GM12878 (cell line): ENCODE results near the gene MAVS. TPM values are rescaled to one million over a fixed set of nuclear protein-coding genes. Genes with fewer than 3 reads are reported as not detected.

Experiments used
- BACH1 ChIP-seq: fragments of 450-650 bp; IDR thresholded peaks from 2 replicates; pipeline ENCODE4 v1.6.1; 2017; ENCODE audit warnings: mild to moderate bottlenecking, borderline replicate concordance
- CREM ChIP-seq: IDR thresholded peaks from 2 replicates; pipeline ENCODE4 v1.6.1; 2014; ENCODE audit warnings: antibody characterized with exemption, low read depth
- FOXM1 ChIP-seq: IDR thresholded peaks from 2 replicates; pipeline ENCODE4 v1.6.1; 2012; ENCODE audit warnings: low read depth, mild to moderate bottlenecking, inconsistent platforms, low read length, moderate library complexity
- KAT2A ChIP-seq: conservative IDR thresholded peaks from 2 replicates; pipeline ENCODE4 v1.6.1; 2011; ENCODE audit warnings: low read depth, low read length; ENCODE audit not compliant: control insufficient read depth
- KLF5 ChIP-seq: fragments of 450-650 bp; IDR thresholded peaks from 2 replicates; pipeline ENCODE4 v1.6.1; 2014; ENCODE audit warnings: mild to moderate bottlenecking; ENCODE audit not compliant: partially characterized antibody
- NBN ChIP-seq: fragments of 450-650 bp; IDR thresholded peaks from 2 replicates; pipeline ENCODE4 v1.6.1; 2016
- POU2F2 ChIP-seq: IDR thresholded peaks from 3 replicates; pipeline ENCODE4 v1.6.1; 2011; ENCODE audit warnings: low read depth, mild to moderate bottlenecking, low read length, borderline replicate concordance
- REST ChIP-seq: IDR thresholded peaks from 2 replicates; pipeline ENCODE4 v1.6.1; 2012; ENCODE audit warnings: mild to moderate bottlenecking, low read depth, low read length
- SRF ChIP-seq, 2 experiments: IDR thresholded peaks; 2 replicates each; pipeline ENCODE4 v1.6.1; 2011; ENCODE audit warnings: low read depth in 2 of 2, low read length in 2 of 2, mild to moderate bottlenecking in 1 of 2, moderate library complexity in 1 of 2
- USF1 ChIP-seq: IDR thresholded peaks from 2 replicates; pipeline ENCODE4 v1.6.1; 2011; ENCODE audit warnings: borderline replicate concordance, low read depth, mild to moderate bottlenecking, moderate library complexity, mixed read lengths, low read length; ENCODE audit not compliant: insufficient read depth; ENCODE audit errors: extremely low read length
- polyA plus RNA-seq, 11 experiments: library from polyadenylated mRNA; depleted of rRNA in 4 of 11; unstranded in 6 of 11; stranded (reverse) in 5 of 11; fragments of >200 nt; fragmentation: Nextera tagmentation in 4 of 11; fragmentation: Illumina TruSeq in 1 of 11; extraction: Ambion mirVana in 4 of 11; extraction: Trizol in 1 of 11; gene quantifications; 1 replicate in 1 of 11; 2 replicates in 10 of 11; pipeline versions ENCODE4 v1.2.1 to v1.2.3, GENCODE V29; 2011 to 2016; ENCODE audit warnings: inconsistent platforms in 2 of 11, missing spikeins in 2 of 11, low read depth in 1 of 11
- total RNA-seq, 4 experiments: library from RNA; depleted of rRNA in 3 of 4; stranded (reverse); fragments of >200 nt in 3 of 4; fragmentation: Illumina TruSeq in 1 of 4; extraction: Trizol in 1 of 4; gene quantifications; 2 replicates each; pipeline versions ENCODE4 v1.2.1 to v1.2.3, GENCODE V29; 2013 to 2021
- TF ChIP-seq, protein P1 (sequence below): fragments of 450-650 bp; formaldehyde crosslinking; IDR thresholded peaks from 2 replicates; pipeline ENCODE4 v1.4.0; 2020; ENCODE audit warnings: mild to moderate bottlenecking, moderate library complexity
- TF ChIP-seq, protein P2 (sequence below): IDR thresholded peaks from 2 replicates; pipeline ENCODE4 v1.6.1; 2012; ENCODE audit warnings: low read depth, low read length, improper control_type of control experiment
- TF ChIP-seq, protein P3 (sequence below): fragments of 450-650 bp; IDR thresholded peaks from 2 replicates; pipeline ENCODE4 v1.6.1; 2017; ENCODE audit warnings: mild to moderate bottlenecking, moderate library complexity

The MAVS gene
- total and polyA plus RNA-seq, 10 of the 15 experiments (the other 5 are each of a cell fraction or from before 2014, with no cell fraction given): 1.6 to 25.2 (median 12.6) TPM

DNA sequence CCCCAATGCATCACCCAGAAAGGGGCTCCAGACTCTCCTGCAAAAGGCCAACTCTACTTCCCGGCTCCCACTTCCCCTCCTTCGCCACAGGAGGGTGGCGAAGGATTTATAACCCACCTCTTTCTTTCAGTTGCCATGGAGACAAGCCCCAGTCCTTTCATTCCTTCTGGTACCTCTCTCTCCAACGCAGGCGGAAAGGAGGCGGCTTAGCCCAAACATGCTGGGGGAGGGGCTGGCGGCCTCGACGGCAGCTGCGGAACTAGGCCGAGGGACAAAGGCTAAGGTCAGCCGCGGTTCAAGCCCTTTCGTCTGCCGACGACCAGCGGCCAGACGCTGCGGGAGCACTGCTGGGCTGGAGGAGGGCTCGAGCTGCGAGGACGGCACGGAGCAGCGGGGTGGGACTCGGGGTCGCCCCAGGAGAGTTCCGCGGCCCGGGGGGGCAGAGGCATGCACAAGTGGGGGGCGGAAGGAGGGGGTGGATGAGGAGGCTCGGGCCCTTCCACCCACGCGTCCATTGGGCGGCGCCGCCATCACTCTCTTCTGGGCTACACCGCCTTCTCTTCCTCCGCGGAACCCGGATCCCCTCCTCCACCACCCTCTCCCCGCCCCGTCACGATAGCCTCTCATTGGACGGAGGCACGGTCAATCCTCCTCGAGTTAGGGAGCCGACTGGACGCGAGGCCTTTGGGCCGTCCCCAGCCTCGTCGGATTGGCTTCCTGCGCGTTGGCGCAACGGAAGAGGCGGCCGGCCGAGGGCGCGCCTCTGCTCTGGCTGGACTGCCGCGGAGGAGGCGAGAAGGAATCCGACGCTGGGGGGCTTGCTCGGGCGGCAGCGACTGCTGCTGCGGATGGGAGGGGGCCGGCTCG lies 42.2 kb downstream of the MAVS start, which contains the start of gene PANK2 (continued):
- TF ChIP-seq REST: no peak
- TF ChIP-seq BACH1: peak; percentile 27; the same call in 1 of the 2 replicates
- peak; percentile 7; the same call in 2 of the 3 replicates for TF ChIP-seq POU2F2
- no peak; a peak in 1 of 4 replicates for TF ChIP-seq SRF (IDR thresholded peaks at IDR 0.05; ENCODE audit: low read depth in 2 of 2, low read length in 2 of 2)
- peak; percentile 86 for TF ChIP-seq KLF5
- TF ChIP-seq CREM: peak; percentile 87
- no peak for TF ChIP-seq KAT2A
- TF ChIP-seq USF1: no peak
- peak; percentile 90 for TF ChIP-seq NBN
- TF ChIP-seq, protein P1, sequence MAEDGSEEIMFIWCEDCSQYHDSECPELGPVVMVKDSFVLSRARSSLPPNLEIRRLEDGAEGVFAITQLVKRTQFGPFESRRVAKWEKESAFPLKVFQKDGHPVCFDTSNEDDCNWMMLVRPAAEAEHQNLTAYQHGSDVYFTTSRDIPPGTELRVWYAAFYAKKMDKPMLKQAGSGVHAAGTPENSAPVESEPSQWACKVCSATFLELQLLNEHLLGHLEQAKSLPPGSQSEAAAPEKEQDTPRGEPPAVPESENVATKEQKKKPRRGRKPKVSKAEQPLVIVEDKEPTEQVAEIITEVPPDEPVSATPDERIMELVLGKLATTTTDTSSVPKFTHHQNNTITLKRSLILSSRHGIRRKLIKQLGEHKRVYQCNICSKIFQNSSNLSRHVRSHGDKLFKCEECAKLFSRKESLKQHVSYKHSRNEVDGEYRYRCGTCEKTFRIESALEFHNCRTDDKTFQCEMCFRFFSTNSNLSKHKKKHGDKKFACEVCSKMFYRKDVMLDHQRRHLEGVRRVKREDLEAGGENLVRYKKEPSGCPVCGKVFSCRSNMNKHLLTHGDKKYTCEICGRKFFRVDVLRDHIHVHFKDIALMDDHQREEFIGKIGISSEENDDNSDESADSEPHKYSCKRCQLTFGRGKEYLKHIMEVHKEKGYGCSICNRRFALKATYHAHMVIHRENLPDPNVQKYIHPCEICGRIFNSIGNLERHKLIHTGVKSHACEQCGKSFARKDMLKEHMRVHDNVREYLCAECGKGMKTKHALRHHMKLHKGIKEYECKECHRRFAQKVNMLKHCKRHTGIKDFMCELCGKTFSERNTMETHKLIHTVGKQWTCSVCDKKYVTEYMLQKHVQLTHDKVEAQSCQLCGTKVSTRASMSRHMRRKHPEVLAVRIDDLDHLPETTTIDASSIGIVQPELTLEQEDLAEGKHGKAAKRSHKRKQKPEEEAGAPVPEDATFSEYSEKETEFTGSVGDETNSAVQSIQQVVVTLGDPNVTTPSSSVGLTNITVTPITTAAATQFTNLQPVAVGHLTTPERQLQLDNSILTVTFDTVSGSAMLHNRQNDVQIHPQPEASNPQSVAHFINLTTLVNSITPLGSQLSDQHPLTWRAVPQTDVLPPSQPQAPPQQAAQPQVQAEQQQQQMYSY: no peak
- TF ChIP-seq FOXM1: no peak; the same call in 1 of the 2 replicates
- TF ChIP-seq, protein P2, sequence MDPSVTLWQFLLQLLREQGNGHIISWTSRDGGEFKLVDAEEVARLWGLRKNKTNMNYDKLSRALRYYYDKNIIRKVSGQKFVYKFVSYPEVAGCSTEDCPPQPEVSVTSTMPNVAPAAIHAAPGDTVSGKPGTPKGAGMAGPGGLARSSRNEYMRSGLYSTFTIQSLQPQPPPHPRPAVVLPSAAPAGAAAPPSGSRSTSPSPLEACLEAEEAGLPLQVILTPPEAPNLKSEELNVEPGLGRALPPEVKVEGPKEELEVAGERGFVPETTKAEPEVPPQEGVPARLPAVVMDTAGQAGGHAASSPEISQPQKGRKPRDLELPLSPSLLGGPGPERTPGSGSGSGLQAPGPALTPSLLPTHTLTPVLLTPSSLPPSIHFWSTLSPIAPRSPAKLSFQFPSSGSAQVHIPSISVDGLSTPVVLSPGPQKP: peak; percentile 61; the same call in 1 of the 2 replicates
- TF ChIP-seq, protein P3, sequence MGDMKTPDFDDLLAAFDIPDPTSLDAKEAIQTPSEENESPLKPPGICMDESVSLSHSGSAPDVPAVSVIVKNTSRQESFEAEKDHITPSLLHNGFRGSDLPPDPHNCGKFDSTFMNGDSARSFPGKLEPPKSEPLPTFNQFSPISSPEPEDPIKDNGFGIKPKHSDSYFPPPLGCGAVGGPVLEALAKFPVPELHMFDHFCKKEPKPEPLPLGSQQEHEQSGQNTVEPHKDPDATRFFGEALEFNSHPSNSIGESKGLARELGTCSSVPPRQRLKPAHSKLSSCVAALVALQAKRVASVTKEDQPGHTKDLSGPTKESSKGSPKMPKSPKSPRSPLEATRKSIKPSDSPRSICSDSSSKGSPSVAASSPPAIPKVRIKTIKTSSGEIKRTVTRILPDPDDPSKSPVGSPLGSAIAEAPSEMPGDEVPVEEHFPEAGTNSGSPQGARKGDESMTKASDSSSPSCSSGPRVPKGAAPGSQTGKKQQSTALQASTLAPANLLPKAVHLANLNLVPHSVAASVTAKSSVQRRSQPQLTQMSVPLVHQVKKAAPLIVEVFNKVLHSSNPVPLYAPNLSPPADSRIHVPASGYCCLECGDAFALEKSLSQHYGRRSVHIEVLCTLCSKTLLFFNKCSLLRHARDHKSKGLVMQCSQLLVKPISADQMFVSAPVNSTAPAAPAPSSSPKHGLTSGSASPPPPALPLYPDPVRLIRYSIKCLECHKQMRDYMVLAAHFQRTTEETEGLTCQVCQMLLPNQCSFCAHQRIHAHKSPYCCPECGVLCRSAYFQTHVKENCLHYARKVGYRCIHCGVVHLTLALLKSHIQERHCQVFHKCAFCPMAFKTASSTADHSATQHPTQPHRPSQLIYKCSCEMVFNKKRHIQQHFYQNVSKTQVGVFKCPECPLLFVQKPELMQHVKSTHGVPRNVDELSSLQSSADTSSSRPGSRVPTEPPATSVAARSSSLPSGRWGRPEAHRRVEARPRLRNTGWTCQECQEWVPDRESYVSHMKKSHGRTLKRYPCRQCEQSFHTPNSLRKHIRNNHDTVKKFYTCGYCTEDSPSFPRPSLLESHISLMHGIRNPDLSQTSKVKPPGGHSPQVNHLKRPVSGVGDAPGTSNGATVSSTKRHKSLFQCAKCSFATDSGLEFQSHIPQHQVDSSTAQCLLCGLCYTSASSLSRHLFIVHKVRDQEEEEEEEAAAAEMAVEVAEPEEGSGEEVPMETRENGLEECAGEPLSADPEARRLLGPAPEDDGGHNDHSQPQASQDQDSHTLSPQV: no peak
